Thoracic aorta (tissue), 2 donors: ENCODE data around the gene HOXC11. TPM values are rescaled to one million over a fixed set of nuclear protein-coding genes. Genes with fewer than 3 reads are reported as not detected.

Source experiments
- ATAC-seq: fragments of 150-250 bp; one replicate; pipeline ENCODE4 v1.8.0; 2017; ENCODE audit warnings: low read depth; ENCODE audit not compliant: insufficient number of reproducible peaks, low FRiP score
- DNase-seq: peaks from one replicate; pipeline ENCODE4 v3.0.0-alpha.2; 2020; ENCODE audit warnings: low spot score
- H3K27ac ChIP-seq, 2 donors: fragments of 200-600 bp; sonication (generic); 1 replicate in 1 of 2; 2 replicates in 1 of 2; pipeline ENCODE4 v1.5.1; 2016; ENCODE audit warnings: mild to moderate bottlenecking in 2 of 2, moderate library complexity in 2 of 2
- H3K27me3 ChIP-seq: fragments of 200-600 bp; sonication (generic); replicated peaks from 2 replicates; pipeline ENCODE4 v1.6.0; 2016; ENCODE audit warnings: mild to moderate bottlenecking; ENCODE audit not compliant: insufficient read depth
- H3K36me3 ChIP-seq: fragments of 200-600 bp; sonication (generic); one replicate; pipeline ENCODE4 v1.5.1; 2016
- H3K4me1 ChIP-seq, 2 donors: fragments of 200-600 bp; sonication (generic); 1 replicate in 1 of 2; 2 replicates in 1 of 2; pipeline versions ENCODE4 v1.5.1 to v1.6.0; 2016; ENCODE audit warnings: low read depth in 2 of 2, mild to moderate bottlenecking in 1 of 2; ENCODE audit not compliant: control insufficient read depth in 1 of 2
- H3K4me3 ChIP-seq: fragments of 200-600 bp; sonication (generic); 2 replicates; pipeline ENCODE4 v1.5.1; 2016; ENCODE audit warnings: mild to moderate bottlenecking
- H3K9me3 ChIP-seq: fragments of 200-600 bp; sonication (generic); 2 replicates; pipeline ENCODE4 v1.5.1; 2016
- CTCF ChIP-seq: fragments of 200-600 bp; sonication (generic); IDR thresholded peaks from one replicate; pipeline ENCODE4 v1.5.1; 2019; ENCODE audit warnings: antibody characterized with exemption
- total RNA-seq, 2 donors: library from RNA; depleted of rRNA; stranded (reverse); fragments of >200 nt; gene quantifications; one replicate each; pipeline versions ENCODE4 v1.1.0 to v1.2.3, GENCODE V29; 2016

Gene HOXC11
- total RNA-seq, 2 donors from 2014 or later, result not detected

GRCh38 chr12:53955036-53955775 lies 17.7 kb upstream of the HOXC11 start:
- Histone ChIP-seq H3K36me3 (no peaks in the 10 kb centered on the region), H3K9me3 (no peaks in the 10 kb centered on the region), H3K4me3 (no peak overlapping the region), H3K27me3 (peaks cover 36% of the 10 kb centered on the region), H3K4me1 (peaks cover 0 to 11% of the 10 kb centered on the region in 2 donors), H3K27ac (peak overlapping the region in 1 of 2 donors; percentile 35)
- TF ChIP-seq CTCF, result no peak
- ATAC-seq (no peak), DNase-seq (no peak)

GRCh38 chr12:53955776-53956250 lies 17.1 kb upstream of the HOXC11 start:
- no peaks in the 10 kb centered on the region for H3K9me3 ChIP-seq
- peaks cover 0 to 11% of the 10 kb centered on the region in 2 donors for H3K4me1 ChIP-seq
- no peak for DNase-seq
- ATAC-seq, result no peak
- no peak overlapping the region for H3K4me3 ChIP-seq
- H3K27ac ChIP-seq, result peak overlapping the region in 1 of 2 donors; percentile 35
- H3K36me3 ChIP-seq, result no peaks in the 10 kb centered on the region
- TF ChIP-seq CTCF, result no peak
- peaks cover 36% of the 10 kb centered on the region for H3K27me3 ChIP-seq

- TF ChIP-seq CTCF, result no peak
- Histone ChIP-seq H3K4me3 (no peak overlapping the region), H3K9me3 (no peaks in the 10 kb centered on the region), H3K4me1 (peaks cover 0 to 11% of the 10 kb centered on the region in 2 donors), H3K36me3 (no peaks in the 10 kb centered on the region), H3K27ac (no peak overlapping the region), H3K27me3 (peaks cover 31% of the 10 kb centered on the region)
- DNase-seq (no peak), ATAC-seq (no peak)
Measured at GRCh38 chr12:53956251-53956887, 16.6 kb upstream of the HOXC11 start.

GRCh38 chr12:53956914-53957536 lies 15.9 kb upstream of the HOXC11 start:
- H3K4me3 ChIP-seq, result no peak overlapping the region
- H3K36me3 ChIP-seq, result no peaks in the 10 kb centered on the region
- DNase-seq, result no peak
- no peak for ATAC-seq
- no peaks in the 10 kb centered on the region for H3K9me3 ChIP-seq
- TF ChIP-seq CTCF, result no peak
- H3K27ac ChIP-seq, result no peak overlapping the region
- H3K4me1 ChIP-seq, result peaks cover 0 to 11% of the 10 kb centered on the region in 2 donors
- H3K27me3 ChIP-seq, result peaks cover 35% of the 10 kb centered on the region

GRCh38 chr12:53958128-53958527 lies 14.8 kb upstream of the HOXC11 start:
- DNase-seq (no peak), ATAC-seq (no peak)
- Histone ChIP-seq H3K27me3 (peaks cover 45% of the 10 kb centered on the region), H3K4me1 (peaks cover 0 to 11% of the 10 kb centered on the region in 2 donors), H3K36me3 (no peaks in the 10 kb centered on the region), H3K9me3 (no peaks in the 10 kb centered on the region), H3K4me3 (no peak overlapping the region), H3K27ac (no peak overlapping the region)
- no peak for TF ChIP-seq CTCF
